Smooth muscle cell (in vitro differentiated cells): Measurements from ENCODE around the gene PLAC1. TPM values are rescaled to one million over a fixed set of nuclear protein-coding genes. Genes with fewer than 3 reads are reported as not detected.
A peak's percentile ranks its signal among the peaks of the same experiment; 100 is the strongest.

Experiments
- DNase-seq: peaks from one replicate; lab custom pipeline; 2025; ENCODE audit not compliant: unreplicated experiment; lab: John Stamatoyannopoulos, UW
- H2AFZ ChIP-seq: fragments of 200-600 bp; sonication (generic); 2 replicates; pipeline ENCODE4 v1.6.0; 2016; ENCODE audit warnings: antibody characterized with exemption, low read depth, mild to moderate bottlenecking
- H3F3A ChIP-seq: fragments of 200-600 bp; sonication (generic); 2 replicates; pipeline ENCODE4 v1.6.0; 2017; ENCODE audit warnings: antibody characterized with exemption, low read depth
- H3K27ac ChIP-seq: fragments of 200-600 bp; sonication (generic); 2 replicates; pipeline ENCODE4 v1.5.1; 2016; ENCODE audit warnings: low read depth, mild to moderate bottlenecking
- H3K27me3 ChIP-seq: fragments of 200-600 bp; sonication (generic); 2 replicates; pipeline ENCODE4 v1.6.1; 2016; ENCODE audit warnings: low read depth, mild to moderate bottlenecking
- H3K36me3 ChIP-seq: fragments of 200-600 bp; sonication (generic); 2 replicates; pipeline ENCODE4 v1.5.1; 2016; ENCODE audit warnings: low read depth
- H3K4me1 ChIP-seq: fragments of 200-600 bp; sonication (generic); 2 replicates; pipeline ENCODE4 v1.5.1; 2016; ENCODE audit warnings: low read depth
- H3K4me2 ChIP-seq: fragments of 200-600 bp; sonication (generic); 2 replicates; pipeline ENCODE4 v1.6.0; 2016; ENCODE audit warnings: mild to moderate bottlenecking
- H3K4me3 ChIP-seq: fragments of 200-600 bp; sonication (generic); 2 replicates; pipeline ENCODE4 v1.5.1; 2016; ENCODE audit warnings: mild to moderate bottlenecking
- H3K79me2 ChIP-seq: fragments of 200-600 bp; sonication (generic); 2 replicates; pipeline ENCODE4 v1.6.0; 2016; ENCODE audit warnings: low read depth, mild to moderate bottlenecking
- H3K9ac ChIP-seq: fragments of 200-600 bp; sonication (generic); 2 replicates; pipeline ENCODE4 v1.6.0; 2016; ENCODE audit warnings: low read depth
- H3K9me3 ChIP-seq: fragments of 200-600 bp; sonication (generic); replicated peaks from 2 replicates; pipeline ENCODE4 v1.5.1; 2016; ENCODE audit warnings: low read depth
- H4K20me1 ChIP-seq: fragments of 200-600 bp; sonication (generic); 2 replicates; pipeline ENCODE4 v1.6.0; 2016; ENCODE audit warnings: low read depth
- CTCF ChIP-seq: fragments of 200-600 bp; sonication (generic); IDR thresholded peaks from 2 replicates; pipeline ENCODE4 v1.5.1; 2017; ENCODE audit warnings: borderline replicate concordance, mild to moderate bottlenecking, antibody characterized with exemption; ENCODE audit not compliant: insufficient read depth, poor library complexity, severe bottlenecking
- WGBS: methylation state at CpG from one replicate; pipeline ENCODE4 v1.1.7; 2016; ENCODE audit warnings: low lambda C conversion rate; 5-methylcytosine and 5-hydroxymethylcytosine counted together
- polyA plus RNA-seq: library from polyadenylated mRNA; unstranded; fragments of >200 nt; fragmentation: Nextera tagmentation; extraction: Ambion mirVana; gene quantifications from 2 replicates; pipeline ENCODE4 v1.2.1, GENCODE V29; 2016
- total RNA-seq: library from RNA; depleted of rRNA; stranded (reverse); fragments of >200 nt; gene quantifications from 2 replicates; pipeline ENCODE4 v1.2.3, GENCODE V29; 2014

Gene PLAC1
- total and polyA plus RNA-seq, 2 experiments from 2014 or later, result 0.31 to 1.1 TPM

DNA sequence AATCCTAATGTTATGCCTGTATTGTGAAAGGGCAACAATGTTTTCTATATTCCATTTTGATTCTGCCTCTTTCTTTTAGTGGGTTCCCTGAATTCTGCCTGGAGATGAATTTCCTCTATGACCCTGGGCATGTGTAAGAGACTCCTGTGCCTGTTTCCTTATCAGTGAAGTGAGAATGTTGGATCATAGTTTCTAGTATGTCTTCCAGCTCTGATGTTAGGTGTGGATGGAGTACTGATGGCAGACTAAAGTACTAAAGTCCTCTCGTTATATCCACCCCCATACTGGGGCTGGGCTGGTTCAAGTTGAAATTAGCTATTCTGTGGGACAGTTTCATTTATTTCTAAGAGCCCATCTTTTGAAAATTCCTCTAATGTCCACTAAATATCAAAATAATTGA lies 29.6 kb downstream of the PLAC1 start:
- DNase-seq, result no peak
- Histone ChIP-seq H3K27me3 (no peaks in the 10 kb centered on the region), H3K4me1 (no peaks in the 10 kb centered on the region), H3K27ac (no peak overlapping the region), H3K4me2 (no peak overlapping the region), H3K36me3 (no peaks in the 10 kb centered on the region), H2AFZ (no peak overlapping the region), H3K9me3 (no peaks in the 10 kb centered on the region), H3F3A (peaks cover 5% of the 10 kb centered on the region), H3K9ac (no peak overlapping the region), H3K4me3 (no peak overlapping the region), H3K79me2 (no peaks in the 10 kb centered on the region), H4K20me1 (no peaks in the 10 kb centered on the region)
- no peak for TF ChIP-seq CTCF
- WGBS, result 40% methylated on average over 1 of the region's 1 CpG

- no peaks in the 10 kb centered on the region for H3K9me3 ChIP-seq
- H3K4me2 ChIP-seq, result no peak overlapping the region
- no peak overlapping the region for H2AFZ ChIP-seq
- H3K4me3 ChIP-seq, result no peak overlapping the region
- no peak for TF ChIP-seq CTCF
- peaks cover 5% of the 10 kb centered on the region for H3F3A ChIP-seq
- no peaks in the 10 kb centered on the region for H4K20me1 ChIP-seq
- H3K79me2 ChIP-seq, result no peaks in the 10 kb centered on the region
- H3K27me3 ChIP-seq, result no peaks in the 10 kb centered on the region
- no peaks in the 10 kb centered on the region for H3K4me1 ChIP-seq
- no peak overlapping the region for H3K27ac ChIP-seq
- no peak overlapping the region for H3K9ac ChIP-seq
- no peaks in the 10 kb centered on the region for H3K36me3 ChIP-seq
- no peak for DNase-seq
Measured at GRCh38 chrX:134626434-134626833, 31.8 kb downstream of the PLAC1 start.

GRCh38 chrX:134625315-134625718 lies 33.0 kb downstream of the PLAC1 start:
- H4K20me1 ChIP-seq, result no peaks in the 10 kb centered on the region
- 71% methylated on average over 3 of the region's 3 CpGs for WGBS
- H3K9me3 ChIP-seq, result no peaks in the 10 kb centered on the region
- peaks cover 5% of the 10 kb centered on the region for H3F3A ChIP-seq
- no peak overlapping the region for H2AFZ ChIP-seq
- H3K27me3 ChIP-seq, result no peaks in the 10 kb centered on the region
- no peak overlapping the region for H3K4me3 ChIP-seq
- DNase-seq, result no peak
- H3K9ac ChIP-seq, result no peak overlapping the region
- H3K27ac ChIP-seq, result no peak overlapping the region
- H3K4me2 ChIP-seq, result no peak overlapping the region
- no peak for TF ChIP-seq CTCF
- no peaks in the 10 kb centered on the region for H3K79me2 ChIP-seq
- no peaks in the 10 kb centered on the region for H3K4me1 ChIP-seq
- H3K36me3 ChIP-seq, result no peaks in the 10 kb centered on the region

- Histone ChIP-seq H3K36me3 (no peaks in the 10 kb centered on the region), H3K9ac (no peak overlapping the region), H3K9me3 (no peaks in the 10 kb centered on the region), H2AFZ (no peak overlapping the region), H3K27me3 (no peaks in the 10 kb centered on the region), H3K27ac (peak overlapping the region; percentile 69), H3F3A (peaks cover 5% of the 10 kb centered on the region), H3K79me2 (no peaks in the 10 kb centered on the region), H3K4me1 (no peaks in the 10 kb centered on the region), H3K4me3 (no peak overlapping the region), H4K20me1 (no peaks in the 10 kb centered on the region), H3K4me2 (peak overlapping the region; percentile 40)
- no peak for TF ChIP-seq CTCF
- DNase-seq, result no peak
- WGBS, result 45% methylated on average over 3 of the region's 3 CpGs
Measured at GRCh38 chrX:134624046-134624430, 34.2 kb downstream of the PLAC1 start.
